Measurements from ENCODE around the gene CSN2.
"Not testable (repeated sequence)": the region's sequence is repeated elsewhere in the genome, so short reads cannot be mapped to it uniquely, and the experiment has no call there.

CSN2 gene, protein sequence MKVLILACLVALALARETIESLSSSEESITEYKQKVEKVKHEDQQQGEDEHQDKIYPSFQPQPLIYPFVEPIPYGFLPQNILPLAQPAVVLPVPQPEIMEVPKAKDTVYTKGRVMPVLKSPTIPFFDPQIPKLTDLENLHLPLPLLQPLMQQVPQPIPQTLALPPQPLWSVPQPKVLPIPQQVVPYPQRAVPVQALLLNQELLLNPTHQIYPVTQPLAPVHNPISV

GRCh38 chr4:69965628-69966027, at the start of gene CSN2:
Gene CSN2 (minus strand): TSS chr4:69965728. CDS start chr4:69960995, 4,733 bp downstream.
- no peak for DNase-seq

DNA sequence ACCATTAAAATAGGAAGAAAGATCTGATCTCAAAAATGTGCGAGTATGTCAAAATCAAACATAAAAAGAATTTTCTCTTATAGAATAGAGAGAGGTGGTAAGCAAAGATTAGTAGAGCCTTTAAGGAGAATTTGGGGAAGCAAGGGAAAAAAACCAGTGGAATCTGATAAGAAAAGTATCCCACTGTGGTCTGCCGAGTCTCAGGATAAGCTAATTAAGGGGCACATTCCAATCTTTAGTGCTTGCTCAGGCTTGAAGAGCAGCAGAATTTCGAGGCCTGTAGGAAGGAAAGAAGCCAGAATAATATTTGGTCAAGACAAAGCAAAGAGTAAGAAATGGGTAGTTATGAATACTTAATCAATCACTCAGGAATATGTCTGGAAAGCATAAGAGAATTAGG, 43.2 kb upstream of the CSN2 start:
- no peak for DNase-seq

DNA sequence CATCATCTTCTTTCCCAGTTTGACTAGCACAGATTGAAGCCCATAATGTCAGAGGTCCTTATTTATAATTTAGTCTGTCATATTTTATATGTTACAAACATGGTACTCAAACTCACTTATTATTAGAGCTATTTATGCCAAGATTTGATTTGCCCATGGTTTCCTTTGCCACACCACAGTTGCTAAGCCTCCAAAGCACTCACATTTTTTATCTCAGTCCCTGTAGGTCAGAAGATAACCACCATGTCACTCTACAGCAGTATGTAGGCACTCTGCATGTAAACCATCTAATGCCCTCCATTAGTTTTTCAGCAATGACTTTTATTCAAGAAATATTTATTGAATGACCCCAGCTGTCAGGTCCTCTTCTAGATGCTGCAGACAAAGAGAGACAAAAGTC, 37.0 kb upstream of the CSN2 start:
- no peak for DNase-seq

GRCh38 chr4:70000711-70001110, 35.2 kb upstream of the CSN2 start:
- DNase-seq = no peak

DNA sequence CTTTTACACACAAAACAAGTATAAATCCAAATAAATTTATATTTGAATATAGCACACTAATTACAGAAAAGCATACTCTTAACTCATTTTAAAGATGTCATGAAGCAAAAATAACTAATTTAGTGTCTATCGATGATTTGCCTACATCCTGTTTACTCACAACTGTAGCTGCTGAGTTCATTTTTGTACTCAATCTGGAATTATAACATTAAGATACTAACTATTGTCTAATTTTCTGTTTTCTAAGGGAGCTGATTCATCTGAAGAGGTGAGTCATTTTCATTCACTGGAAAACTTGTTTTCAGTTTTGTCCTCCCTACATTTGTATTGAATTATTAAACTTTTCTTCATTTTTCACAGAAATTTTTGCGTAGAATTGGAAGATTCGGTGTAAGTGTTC, 33.9 kb upstream of the CSN2 start:
- DNase-seq = no peak

DNA sequence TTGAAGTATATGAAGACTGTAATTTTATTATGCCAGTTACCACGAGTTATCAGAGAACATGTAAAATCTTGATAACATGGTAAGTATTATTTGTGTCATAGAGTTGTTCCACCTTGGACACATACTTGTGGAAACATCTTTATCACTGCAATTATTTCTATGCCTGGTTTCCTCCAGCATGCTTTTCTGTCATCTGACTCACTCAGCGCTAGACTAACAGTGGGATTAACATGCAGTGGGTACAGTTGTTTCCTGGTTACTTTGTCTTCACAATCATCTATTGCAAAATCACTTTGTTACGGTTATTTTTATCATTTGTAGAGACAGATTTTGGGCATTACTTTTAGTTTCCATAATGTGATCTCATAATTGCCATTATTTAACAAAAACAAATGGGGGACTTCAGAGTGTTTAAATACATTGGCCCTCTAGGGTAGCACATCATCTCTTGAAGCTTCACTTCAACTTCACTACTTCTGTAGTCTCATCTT, 30.0 kb upstream of the CSN2 start, which contains the start of gene STATH:
TSS of gene STATH (plus strand) at position 441 of the 491 bp plus-strand sequence. CDS start 2,472 bp downstream, outside the sequence.
- DNase-seq = no peak

DNA sequence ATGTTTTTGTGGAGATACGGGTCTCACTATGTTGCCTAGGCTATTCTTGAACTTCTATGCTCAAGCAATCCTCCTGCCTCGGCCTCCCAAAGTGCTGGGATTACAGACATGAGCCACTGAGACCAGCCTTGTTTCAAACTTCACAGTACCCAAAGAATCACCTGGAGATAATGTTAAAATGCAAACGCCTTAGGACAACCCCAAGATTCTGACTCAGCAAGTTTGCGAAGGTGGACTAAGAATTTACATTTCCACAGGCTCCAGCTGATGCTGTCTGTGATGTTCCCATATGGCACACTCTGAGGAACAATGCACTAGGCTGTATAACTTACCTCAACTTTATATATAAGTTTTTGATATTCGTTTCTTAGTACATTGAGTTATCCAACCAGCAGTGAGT, 29.3 kb upstream of the CSN2 start:
- no peak for DNase-seq

- DNase-seq = no peak
Measured at GRCh38 chr4:69991016-69991415, 25.5 kb upstream of the CSN2 start.

DNA sequence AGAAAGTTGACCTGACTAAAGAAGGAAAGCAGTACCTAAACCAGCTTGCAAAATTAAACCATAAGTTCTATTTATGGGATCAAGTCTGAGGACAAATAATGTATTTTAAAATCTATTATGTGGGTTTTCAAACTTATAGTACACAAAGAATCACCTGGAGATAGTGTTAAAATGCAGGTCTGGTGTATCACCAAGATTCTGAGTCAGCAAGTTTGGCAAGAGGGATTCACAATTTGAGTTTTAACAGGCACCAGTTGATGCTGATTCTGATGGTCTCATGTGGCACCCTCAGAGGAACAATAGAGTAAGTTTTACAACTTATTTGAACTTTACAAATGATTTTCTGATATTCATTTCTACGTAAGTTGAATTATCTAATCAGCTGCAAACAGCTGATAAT, 21.1 kb upstream of the CSN2 start:
- DNase-seq = no peak

DNA sequence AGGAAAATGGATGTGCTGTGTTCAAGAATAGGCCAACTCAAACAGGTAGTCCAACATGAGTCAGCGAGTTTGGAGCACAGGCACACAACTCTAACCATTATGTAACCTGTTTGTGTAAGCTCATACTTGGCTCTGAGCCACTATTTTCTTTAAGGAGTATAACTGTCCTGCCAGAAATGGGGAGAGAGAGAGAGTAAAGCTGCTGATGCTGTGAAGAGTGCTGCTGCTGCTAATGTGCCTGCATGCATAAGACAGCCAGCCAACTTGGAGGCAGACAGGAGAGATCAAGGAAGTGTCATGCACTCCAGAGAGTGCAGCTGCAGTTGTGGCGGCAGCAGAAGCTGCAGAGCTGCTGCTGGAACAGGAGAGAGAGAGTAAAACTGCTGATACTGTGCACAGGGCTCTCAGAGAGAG, 18.5 kb upstream of the CSN2 start:
- no peak for DNase-seq

DNA sequence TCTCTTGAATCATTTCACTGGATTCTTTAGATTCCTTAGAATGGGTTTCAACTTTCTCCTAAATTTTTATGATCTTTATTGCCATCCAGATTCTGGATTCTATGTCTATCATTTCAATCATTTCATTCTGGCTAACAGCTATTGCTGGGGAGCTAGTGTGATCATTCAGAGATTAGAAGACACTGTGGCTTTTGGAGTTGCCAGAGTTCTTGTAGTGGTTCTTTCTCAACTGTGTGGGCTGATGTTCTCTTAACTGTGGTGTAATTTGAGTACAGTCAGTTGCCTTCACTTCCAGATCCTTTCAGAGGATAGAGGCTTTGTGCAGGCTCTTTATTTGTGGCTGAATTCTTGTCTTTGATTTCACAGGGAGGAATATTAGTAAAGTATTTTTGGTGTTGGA, 12.1 kb upstream of the CSN2 start:
- no peak for DNase-seq

DNA sequence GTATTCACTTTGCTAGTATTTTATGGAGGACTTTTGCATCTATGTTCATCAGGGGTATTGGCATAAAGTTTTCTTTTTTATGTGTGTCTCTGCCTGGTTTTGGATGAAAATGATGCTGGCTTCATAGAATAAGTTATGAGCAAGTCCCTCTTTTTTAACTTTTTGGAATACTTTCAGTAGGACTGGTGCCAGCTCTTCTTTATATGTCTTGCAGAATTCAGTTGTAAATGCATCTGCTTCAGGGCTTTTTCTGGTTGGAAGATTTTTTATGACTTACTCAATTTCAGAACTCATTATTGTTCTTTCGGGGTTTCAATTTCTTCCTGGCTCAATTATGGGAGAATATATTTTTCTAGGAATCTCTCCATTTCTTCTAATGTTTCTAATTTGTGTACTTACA, 9.1 kb upstream of the CSN2 start:
- DNase-seq = no peak

GRCh38 chr4:69970071-69970470, 4.5 kb upstream of the CSN2 start:
- no peak for DNase-seq

DNA sequence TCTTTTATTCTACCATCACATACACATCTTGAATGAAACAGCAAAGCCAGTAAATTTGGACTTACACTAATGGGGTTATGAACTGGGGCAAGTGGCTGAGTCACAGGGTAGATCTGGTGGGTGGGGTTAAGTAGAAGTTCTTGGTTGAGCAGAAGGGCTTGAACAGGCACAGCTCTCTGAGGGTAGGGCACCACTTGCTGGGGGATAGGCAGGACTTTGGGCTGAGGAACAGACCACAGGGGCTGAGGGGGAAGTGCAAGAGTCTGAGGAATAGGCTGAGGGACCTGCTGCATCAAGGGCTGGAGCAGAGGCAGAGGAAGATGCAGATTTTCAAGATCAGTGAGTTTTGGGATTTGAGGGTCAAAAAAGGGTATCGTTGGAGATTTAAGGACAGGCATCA, 8.3 kb downstream of the CSN2 start:
- DNase-seq = no peak

GRCh38 chr4:69951602-69952001, 13.9 kb downstream of the CSN2 start:
- no peak for DNase-seq

- no peak for DNase-seq
Measured at GRCh38 chr4:69936566-69936965, 29.0 kb downstream of the CSN2 start.

GRCh38 chr4:69934150-69934549, 31.4 kb downstream of the CSN2 start:
- no peak for DNase-seq

DNA sequence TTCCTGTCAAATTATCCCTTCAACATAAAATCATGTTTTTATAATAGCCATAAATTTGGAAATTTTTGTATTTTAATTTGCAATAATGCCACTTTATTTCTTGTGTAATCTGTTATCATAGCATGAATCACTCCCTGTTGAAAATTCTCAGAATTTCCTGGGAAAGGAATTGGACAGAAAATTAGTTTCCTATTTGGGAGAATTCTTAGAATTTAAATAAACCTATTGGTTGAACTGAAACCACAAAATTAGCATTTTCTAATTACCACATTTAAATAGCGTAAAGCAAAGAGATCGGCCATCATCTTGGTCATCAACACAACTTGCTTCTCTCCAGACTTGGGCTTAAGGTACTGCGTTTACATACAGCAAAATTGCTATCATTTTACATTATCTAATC, 34.8 kb downstream of the CSN2 start, which contains the start of gene CSN1S1:
TSS of gene CSN1S1 (plus strand) at position 301 of the 400 bp plus-strand sequence. CDS start 1,488 bp downstream, outside the sequence.
- DNase-seq = no peak

- not testable (repeated sequence) for DNase-seq
Measured at GRCh38 chr4:69923782-69924410, 41.6 kb downstream of the CSN2 start.

GRCh38 chr4:69920874-69921273, 44.7 kb downstream of the CSN2 start:
- no peak for DNase-seq

GRCh38 chr4:69910016-69910782, 55.3 kb downstream of the CSN2 start:
- DNase-seq = no peak

DNA sequence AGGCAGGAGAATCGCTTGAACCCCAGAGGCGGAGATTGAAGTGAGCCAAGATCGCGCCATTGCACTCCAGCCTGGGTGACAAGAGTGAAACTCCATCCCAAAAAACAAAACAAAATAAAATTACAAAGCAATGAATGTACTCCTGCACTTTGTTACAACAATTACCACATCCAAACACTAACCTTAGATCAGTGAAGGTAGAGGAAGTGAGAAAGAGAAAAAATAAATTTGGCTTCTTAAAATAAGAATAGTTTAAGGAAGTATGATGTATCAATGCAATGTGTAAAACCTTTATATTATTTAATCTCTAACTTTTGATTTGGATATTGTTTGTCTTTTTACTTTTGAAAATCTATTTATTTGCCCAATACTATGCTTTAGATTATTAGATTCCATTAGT, 56.3 kb downstream of the CSN2 start:
- DNase-seq = no peak

DNA sequence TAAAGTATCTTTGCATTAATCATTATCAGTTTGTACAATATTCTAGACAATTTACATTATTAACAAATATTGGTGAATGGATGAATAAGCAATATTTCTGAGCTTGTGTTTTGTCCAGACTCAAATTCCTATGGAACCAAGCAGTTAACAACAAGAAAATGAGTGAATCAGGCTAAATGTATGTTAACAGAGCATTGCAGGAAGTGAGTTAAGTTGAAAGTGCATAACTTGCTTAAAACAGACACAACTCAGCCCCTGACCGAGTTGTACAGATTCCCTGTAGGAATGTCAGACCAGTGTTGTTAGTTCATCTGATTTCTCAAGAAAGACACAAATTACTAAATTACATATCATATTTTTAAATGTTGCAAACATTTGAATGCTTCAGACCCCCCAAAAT, 58.4 kb downstream of the CSN2 start:
- no peak for DNase-seq

Measured in activated CD4-positive, alpha-beta T cell treated with anti-CD3 and anti-CD28 coated beads for 1 hour (primary cell).